AG09309 (cell line): ENCODE measurements around the gene SFXN2.
"Not testable (repeated sequence)": the region's sequence is repeated elsewhere in the genome, so short reads cannot be mapped to it uniquely, and the experiment has no call there.

Source experiments
- DNase-seq: peaks from one replicate; pipeline ENCODE4 v3.0.0-alpha.2; 2010; ENCODE audit warnings: low read depth
- H3K4me3 ChIP-seq: 2 replicates; pipeline ENCODE4 v1.5.1; 2011; ENCODE audit warnings: mild to moderate bottlenecking, low read depth, low read length, moderate library complexity; ENCODE audit not compliant: control insufficient read depth
- TF ChIP-seq, protein P1 (sequence below): IDR thresholded peaks from 2 replicates; pipeline ENCODE4 v1.5.1; 2011; ENCODE audit warnings: mild to moderate bottlenecking, low read depth, low read length, inconsistent platforms; ENCODE audit not compliant: insufficient read depth, control insufficient read depth; ENCODE audit errors: missing control alignments

SFXN2 gene, protein sequence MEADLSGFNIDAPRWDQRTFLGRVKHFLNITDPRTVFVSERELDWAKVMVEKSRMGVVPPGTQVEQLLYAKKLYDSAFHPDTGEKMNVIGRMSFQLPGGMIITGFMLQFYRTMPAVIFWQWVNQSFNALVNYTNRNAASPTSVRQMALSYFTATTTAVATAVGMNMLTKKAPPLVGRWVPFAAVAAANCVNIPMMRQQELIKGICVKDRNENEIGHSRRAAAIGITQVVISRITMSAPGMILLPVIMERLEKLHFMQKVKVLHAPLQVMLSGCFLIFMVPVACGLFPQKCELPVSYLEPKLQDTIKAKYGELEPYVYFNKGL

DNA sequence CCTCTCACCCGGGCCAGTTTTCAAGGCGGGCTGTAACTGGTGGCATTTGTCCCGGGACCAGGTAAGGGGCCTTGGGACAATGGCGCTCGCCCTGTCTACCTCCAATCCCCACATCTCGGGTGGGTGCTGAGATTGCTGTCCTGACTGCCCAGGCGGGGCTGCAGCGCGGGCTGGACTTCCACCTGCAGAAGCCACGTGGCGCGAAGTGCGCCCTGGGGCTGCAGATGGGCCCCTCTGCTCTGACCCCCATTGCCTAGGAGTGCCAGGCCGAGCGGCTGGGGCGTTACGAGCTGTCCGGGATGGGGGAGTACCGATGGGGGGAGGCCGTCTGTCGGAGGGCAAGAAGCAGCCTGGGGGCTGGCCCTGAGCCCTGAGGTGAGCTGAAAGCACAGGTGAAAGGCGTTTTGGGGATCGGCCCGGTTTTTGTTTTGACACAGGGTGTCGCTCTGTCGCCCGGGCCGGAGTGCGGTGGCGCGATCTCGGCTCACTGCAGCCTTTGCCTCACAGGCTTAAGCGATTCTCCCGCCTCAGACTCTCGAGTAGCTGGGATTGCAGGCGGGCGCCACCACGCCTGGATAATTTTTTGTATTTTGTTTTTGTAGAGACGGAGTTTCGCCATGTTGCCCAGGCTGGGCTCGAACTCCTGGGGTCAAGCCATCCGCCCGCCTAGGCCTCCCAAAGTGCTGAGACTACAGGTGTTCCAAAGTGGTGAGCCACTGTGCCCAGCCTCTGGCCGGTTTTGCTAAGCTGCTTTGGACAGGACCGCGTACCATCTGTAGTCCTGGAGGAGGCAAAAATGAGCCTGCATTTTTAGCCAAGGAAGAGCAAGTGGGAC is at the start of gene SFXN2:
Gene SFXN2 (plus strand): TSS at position 16 of the 835 bp plus-strand sequence. CDS start 12,001 bp downstream, outside the sequence.
- no peak for DNase-seq
- TF ChIP-seq, protein P1, sequence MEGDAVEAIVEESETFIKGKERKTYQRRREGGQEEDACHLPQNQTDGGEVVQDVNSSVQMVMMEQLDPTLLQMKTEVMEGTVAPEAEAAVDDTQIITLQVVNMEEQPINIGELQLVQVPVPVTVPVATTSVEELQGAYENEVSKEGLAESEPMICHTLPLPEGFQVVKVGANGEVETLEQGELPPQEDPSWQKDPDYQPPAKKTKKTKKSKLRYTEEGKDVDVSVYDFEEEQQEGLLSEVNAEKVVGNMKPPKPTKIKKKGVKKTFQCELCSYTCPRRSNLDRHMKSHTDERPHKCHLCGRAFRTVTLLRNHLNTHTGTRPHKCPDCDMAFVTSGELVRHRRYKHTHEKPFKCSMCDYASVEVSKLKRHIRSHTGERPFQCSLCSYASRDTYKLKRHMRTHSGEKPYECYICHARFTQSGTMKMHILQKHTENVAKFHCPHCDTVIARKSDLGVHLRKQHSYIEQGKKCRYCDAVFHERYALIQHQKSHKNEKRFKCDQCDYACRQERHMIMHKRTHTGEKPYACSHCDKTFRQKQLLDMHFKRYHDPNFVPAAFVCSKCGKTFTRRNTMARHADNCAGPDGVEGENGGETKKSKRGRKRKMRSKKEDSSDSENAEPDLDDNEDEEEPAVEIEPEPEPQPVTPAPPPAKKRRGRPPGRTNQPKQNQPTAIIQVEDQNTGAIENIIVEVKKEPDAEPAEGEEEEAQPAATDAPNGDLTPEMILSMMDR = no peak
- H3K4me3 ChIP-seq = peak within 1 kb of the TSS; percentile 99

DNA sequence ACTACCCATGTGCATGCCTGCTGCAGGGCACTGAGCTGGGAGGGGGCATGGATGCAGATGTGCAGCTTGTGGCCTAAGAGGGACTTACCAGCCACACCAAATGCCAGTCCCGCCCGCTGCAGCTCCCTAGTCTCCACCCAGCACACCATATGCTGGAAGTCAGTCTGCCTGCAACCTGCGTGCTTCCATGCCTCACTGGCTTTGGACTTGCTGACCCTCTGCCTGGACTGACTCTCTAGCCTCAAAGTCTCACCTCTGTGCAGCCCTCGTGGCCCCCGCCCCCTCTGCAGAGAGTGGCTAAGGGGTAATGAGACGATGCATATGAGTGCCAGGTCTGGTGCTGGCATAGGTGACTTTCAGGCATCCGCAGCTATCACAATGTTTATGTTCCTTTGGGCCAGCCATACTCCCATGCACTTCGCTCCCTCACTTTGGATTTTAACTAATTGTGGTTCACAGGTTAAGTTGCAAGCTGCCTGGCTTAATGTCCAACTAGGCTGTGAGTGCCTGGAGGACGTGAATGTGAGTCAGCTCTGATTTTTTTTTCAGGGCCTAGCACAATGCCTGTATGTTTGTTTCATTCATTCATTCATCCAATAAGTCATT is 48.4 kb upstream of the SFXN2 start:
- no peak for DNase-seq
- TF ChIP-seq, protein P1 = no peak
- H3K4me3 ChIP-seq = no peak overlapping the region

DNA sequence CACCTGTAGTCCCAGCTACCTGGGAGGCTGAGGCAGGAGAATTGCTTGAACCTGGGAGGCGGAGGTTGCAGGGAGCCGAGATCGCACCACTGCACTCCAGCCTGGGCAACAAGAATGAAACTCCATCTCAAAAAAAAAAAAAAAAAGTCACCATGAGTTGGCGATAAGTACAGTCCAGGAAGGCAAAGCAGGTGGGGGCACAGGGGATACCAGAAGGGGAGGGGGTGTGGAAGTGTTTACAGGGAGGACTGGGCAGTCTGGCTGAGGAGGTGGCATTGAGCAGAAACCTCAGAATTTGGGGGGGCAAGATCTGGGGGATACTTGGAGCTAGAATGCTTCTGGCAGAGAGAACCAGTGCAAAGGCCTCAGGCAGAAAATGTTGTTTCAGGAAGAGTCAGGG is 47.0 kb upstream of the SFXN2 start:
- not testable (repeated sequence) for DNase-seq, H3K4me3 ChIP-seq

DNA sequence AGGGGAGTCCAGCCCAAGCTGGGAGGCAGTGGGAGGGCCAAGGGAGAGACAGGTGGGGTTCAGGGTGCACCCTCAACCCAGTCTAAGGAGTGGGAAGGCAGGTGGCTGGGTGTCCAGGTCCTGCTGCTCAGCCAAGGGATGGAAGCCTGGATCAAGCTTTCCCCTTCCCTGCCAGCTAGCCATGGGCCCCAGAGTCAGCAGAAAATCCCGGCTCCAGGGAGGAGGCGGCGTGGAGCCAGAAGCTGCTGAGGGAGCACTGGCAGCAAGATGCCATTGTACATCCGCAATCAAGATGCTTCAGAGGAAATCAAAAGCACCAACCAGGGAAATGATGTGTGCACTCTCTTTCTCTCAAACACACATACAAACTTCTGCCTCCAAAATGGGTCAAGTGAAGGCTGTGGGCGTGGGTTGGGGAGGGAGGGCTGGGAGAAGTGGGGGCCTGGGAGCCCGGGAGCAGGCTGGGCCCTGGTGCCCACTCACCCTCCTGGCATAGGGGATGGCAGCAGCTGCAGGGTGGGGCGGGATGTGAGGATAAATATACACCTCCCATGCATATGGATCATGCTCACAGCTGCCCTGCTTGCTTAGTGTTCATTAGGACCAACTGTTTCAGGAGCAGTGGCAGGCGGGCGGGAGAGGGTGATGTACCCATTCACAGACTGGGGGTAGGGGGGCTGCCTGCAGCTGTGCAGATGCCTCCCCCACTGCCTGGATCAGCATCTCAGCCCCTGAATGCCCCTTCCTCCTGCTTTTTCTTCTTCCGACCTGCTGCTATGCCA is 45.9 kb upstream of the SFXN2 start:
- no peak for DNase-seq
- H3K4me3 ChIP-seq = no peak overlapping the region
- TF ChIP-seq, protein P1 = no peak

DNA sequence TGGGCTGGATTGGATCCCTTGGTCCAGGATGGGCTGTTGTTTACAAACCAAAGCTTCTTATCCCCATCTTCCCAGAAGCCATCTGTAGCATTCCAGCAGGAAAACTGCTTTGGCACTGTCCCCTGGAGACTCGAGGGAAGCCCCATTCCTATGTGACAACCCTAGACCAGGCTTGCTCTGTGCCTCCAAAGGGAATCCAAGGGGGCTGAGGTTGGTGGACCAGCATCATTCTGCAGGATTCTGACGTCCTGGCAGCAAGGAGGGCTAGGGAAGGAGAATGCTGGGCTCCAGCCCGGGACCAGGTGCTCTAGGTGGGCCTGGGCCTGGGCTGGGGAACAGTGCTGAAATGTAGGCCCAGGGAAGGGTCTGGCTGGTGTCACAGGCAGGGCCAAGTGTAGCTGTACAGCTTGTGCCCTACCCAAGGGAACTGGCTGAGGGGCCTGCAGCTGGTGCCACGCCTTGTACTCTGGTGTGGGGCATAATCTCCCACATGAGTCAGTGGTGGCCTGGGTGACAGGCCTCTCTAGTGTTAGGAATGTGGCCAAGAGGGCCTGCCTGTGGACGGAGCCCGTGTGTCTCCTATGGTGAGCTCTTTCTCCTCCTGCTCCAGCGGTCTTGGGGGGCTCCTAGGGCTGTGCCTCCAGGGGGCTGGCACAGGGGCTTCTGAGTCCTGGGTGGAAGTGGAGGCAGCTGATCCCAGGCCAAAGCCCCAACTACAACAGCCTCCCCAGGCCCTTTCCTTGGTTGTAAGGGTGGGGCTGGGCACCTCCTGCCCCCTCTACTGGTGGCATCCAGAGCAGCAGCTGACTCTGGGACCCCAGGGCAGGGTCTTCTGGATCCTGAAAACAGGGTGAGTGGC is 45.0 kb upstream of the SFXN2 start:
- TF ChIP-seq, protein P1 = no peak
- DNase-seq = no peak
- H3K4me3 ChIP-seq = no peak overlapping the region

DNA sequence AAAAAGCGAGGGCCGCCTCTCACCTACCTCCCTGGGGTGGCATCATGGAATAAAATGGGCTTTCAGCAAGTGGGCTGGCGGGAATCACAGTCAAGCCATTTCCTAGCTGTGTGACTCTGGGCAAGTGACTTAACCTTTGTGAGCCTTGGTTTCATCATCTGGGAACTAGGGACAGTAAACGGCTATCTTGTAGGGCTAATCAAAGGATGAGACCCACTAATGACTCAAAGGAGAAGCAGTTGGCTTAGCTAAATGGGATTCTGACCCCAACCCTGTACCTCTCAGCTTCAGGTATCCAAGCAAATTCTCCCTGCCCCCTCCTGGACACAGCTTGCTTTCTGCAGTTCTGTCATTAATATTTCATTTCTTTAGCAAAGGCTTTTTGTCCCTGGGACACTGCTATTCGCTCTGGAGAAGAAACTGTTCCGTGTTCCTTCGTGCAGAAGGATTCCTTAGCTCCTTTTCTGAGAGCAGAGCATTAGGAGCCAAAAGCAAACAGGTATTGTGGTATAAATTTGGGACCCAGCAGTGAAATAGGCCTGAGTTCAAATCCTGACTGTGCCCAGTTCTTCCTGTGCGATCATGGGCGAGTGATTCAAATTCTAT is 44.3 kb upstream of the SFXN2 start:
- TF ChIP-seq, protein P1 = no peak
- DNase-seq = no peak
- no peak overlapping the region for H3K4me3 ChIP-seq
